Naive B cell (primary cell): ENCODE measurements around the gene PKDCC. TPM values are rescaled to one million over a fixed set of nuclear protein-coding genes. Genes with fewer than 3 reads are reported as not detected.

Experiments
- ATAC-seq, 2 donors: fragments of 150-1000 bp; cut with Tn5 transposase; 2 replicates each; pipeline ENCODE4 v1.10.0; 2021; ENCODE audit warnings: low read depth in 2 of 2, mild to moderate bottlenecking in 2 of 2, moderate library complexity in 2 of 2
- DNase-seq: peaks from one replicate; pipeline ENCODE4 v3.0.0; 2022
- H3K27ac Mint-ChIP-seq, 6 donors: one replicate each; pipeline ENCODE4 v1.8.0; 2020 to 2022; ENCODE audit warnings: mild to moderate bottlenecking in 6 of 6, mixed read lengths in 6 of 6, moderate library complexity in 5 of 6, inconsistent platforms in 2 of 6
- H3K27me3 Mint-ChIP-seq, 3 donors: one replicate each; pipeline ENCODE4 v1.8.0; 2021 to 2022; ENCODE audit warnings: mixed read lengths in 3 of 3, mild to moderate bottlenecking in 1 of 3
- H3K36me3 Mint-ChIP-seq, 2 donors: one replicate each; pipeline ENCODE4 v1.8.0; 2020 to 2022; ENCODE audit warnings: mixed read lengths in 2 of 2, inconsistent platforms in 1 of 2, mild to moderate bottlenecking in 1 of 2
- H3K4me1 Mint-ChIP-seq, 3 donors: one replicate each; pipeline ENCODE4 v1.8.0; 2020 to 2022; ENCODE audit warnings: mixed read lengths in 3 of 3, inconsistent platforms in 1 of 3, mild to moderate bottlenecking in 1 of 3, moderate library complexity in 1 of 3
- H3K4me3 Mint-ChIP-seq, 8 donors: one replicate each; pipeline ENCODE4 v1.8.0; 2020 to 2022; ENCODE audit warnings: mild to moderate bottlenecking in 8 of 8, mixed read lengths in 8 of 8, moderate library complexity in 8 of 8, inconsistent platforms in 2 of 8
- H3K9me3 Mint-ChIP-seq, 7 donors: one replicate each; pipeline ENCODE4 v1.8.0; 2020 to 2022; ENCODE audit warnings: mixed read lengths in 7 of 7, mild to moderate bottlenecking in 5 of 7, inconsistent platforms in 2 of 7, moderate library complexity in 1 of 7
- polyA plus RNA-seq, 6 donors: library from polyadenylated mRNA; unstranded; fragments of 300-500 nt; fragmentation: Illumina TruSeq; gene quantifications; one replicate each; pipeline ENCODE4 v1.2.3, GENCODE V29; 2021; ENCODE audit warnings: low read depth in 6 of 6

PKDCC gene
- polyA plus RNA-seq, 6 donors from 2014 or later: not detected

DNA sequence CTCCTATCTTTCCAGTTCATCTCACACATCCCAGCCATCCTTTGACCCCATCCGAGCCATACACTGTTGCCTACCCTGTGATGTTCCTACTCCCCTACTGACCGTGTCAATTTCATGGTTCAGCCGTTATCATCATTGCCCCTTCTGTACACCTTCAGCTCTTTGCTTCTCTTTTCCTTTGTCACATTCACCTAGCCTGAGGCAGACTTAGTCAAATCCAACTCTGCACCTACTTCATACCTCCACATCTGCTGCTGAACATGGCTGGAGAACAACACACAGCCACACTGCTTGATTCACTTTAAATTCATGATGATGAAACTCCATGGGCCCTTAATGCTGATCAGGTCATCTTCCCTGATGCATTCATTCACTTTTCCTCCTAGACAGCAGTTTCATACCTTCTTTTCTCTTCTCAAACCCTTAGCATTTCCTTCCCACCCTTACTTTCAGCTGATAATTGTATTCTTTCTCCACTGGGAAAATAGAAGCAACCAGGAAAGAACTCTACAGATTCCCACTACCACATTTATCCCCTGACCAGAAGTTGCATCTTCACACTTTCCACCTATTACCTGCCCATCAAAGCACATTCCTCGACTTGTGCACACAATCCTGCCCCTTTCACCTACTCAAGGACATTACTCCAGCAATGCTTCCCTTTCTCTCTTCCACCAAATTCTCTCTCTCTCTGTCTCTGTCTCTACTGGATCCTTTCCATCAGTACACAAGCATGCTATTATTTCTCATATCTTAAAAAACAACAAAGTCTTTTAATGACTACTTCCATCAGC is 59.6 kb downstream of the PKDCC start:
- no peak for DNase-seq
- no peak for ATAC-seq
- Mint-ChIP-seq H3K9me3 (no peaks in the 10 kb centered on the region), H3K27me3 (no peaks in the 10 kb centered on the region), H3K36me3 (no peaks in the 10 kb centered on the region), H3K4me3 (no peak overlapping the region), H3K27ac (no peak overlapping the region), H3K4me1 (peaks cover 5 to 29% (median 16%) of the 10 kb centered on the region in 3 donors)

Other genes starting within 250 kb of the PKDCC start
- gene EML4, start 121.3 kb downstream of the PKDCC start, polyA plus RNA-seq: 10 to 100 TPM; 33.3 to 77.6 (median 62.5) TPM